Esophagus (tissue), 2 donors: ENCODE results near the gene DPP9. TPM values are rescaled to one million over a fixed set of nuclear protein-coding genes. Genes with fewer than 3 reads are reported as not detected.

Experiments
- H3K27ac ChIP-seq, 2 donors: one replicate each; pipeline ENCODE4 v1.5.1; 2013; ENCODE audit warnings: low read depth in 2 of 2, mild to moderate bottlenecking in 2 of 2, inconsistent platforms in 1 of 2, low read length in 1 of 2, moderate library complexity in 1 of 2
- H3K27me3 ChIP-seq, 2 donors: one replicate each; pipeline ENCODE4 v1.6.1; 2013; ENCODE audit warnings: low read length in 2 of 2, control low read depth in 1 of 2, mild to moderate bottlenecking in 1 of 2; ENCODE audit not compliant: insufficient read depth in 2 of 2, control insufficient read depth in 1 of 2
- H3K36me3 ChIP-seq, 2 donors: one replicate each; pipeline ENCODE4 v1.6.1; 2013; ENCODE audit warnings: low read length in 1 of 2; ENCODE audit not compliant: control insufficient read depth in 2 of 2, insufficient read depth in 2 of 2
- H3K4me1 ChIP-seq, 2 donors: one replicate each; pipeline ENCODE4 v1.6.1; 2013; ENCODE audit warnings: low read length in 1 of 2; ENCODE audit not compliant: control insufficient read depth in 2 of 2, insufficient read depth in 2 of 2
- H3K4me3 ChIP-seq, 2 donors: one replicate each; pipeline ENCODE4 v1.5.1; 2013; ENCODE audit warnings: low read length in 2 of 2, mild to moderate bottlenecking in 2 of 2, low read depth in 1 of 2, moderate library complexity in 1 of 2
- H3K9me3 ChIP-seq, 2 donors: one replicate each; pipeline ENCODE4 v1.6.1; 2013; ENCODE audit warnings: mild to moderate bottlenecking in 2 of 2, low read depth in 1 of 2, low read length in 1 of 2, moderate library complexity in 1 of 2; ENCODE audit not compliant: control insufficient read depth in 2 of 2, insufficient read depth in 1 of 2
- WGBS, 2 donors: extraction: QIAGEN DNeasy Blood & Tissue Kit; methylation state at CpG; one replicate each; pipeline ENCODE4 v1.1.7; 2013; 5-methylcytosine and 5-hydroxymethylcytosine counted together
- polyA plus RNA-seq, 2 donors: library from polyadenylated mRNA; stranded (reverse); fragments of 200-250 nt; gene quantifications; one replicate each; pipeline ENCODE4 v1.2.3, GENCODE V29; 2013
- donor health status: healthy with polysubstance abuse.
- donor health status: Bipolar disorder and iron deficiency.

DPP9 gene
- 10 to 100 TPM; 24.3 to 29.2 TPM for polyA plus RNA-seq

GRCh38 chr19:4723595-4724514 is at the start of gene DPP9:
Gene DPP9 (minus strand): TSS chr19:4723842. CDS start chr19:4719906, 3,936 bp downstream.
- peaks cover 4 to 10% of the 10 kb centered on the region in 2 donors for H3K36me3 ChIP-seq
- H3K9me3 ChIP-seq: no peaks in the 10 kb centered on the region
- H3K4me3 ChIP-seq: peak within 1 kb of the TSS; percentile 96 to 97
- peak within 1 kb of the TSS; percentile 83 to 97 for H3K27ac ChIP-seq
- H3K27me3 ChIP-seq: no peaks in the 10 kb centered on the region
- 0 to 1% methylated on average over 41 to 79 of the region's 79 CpGs for WGBS, 2 donors
- peaks cover 0 to 9% of the 10 kb centered on the region in 2 donors for H3K4me1 ChIP-seq

GRCh38 chr19:4773047-4773640 is 49.5 kb upstream of the DPP9 start:
- no peaks in the 10 kb centered on the region for H3K36me3 ChIP-seq
- 51 to 54% methylated on average over 9 of the region's 9 CpGs for WGBS, 2 donors

DNA sequence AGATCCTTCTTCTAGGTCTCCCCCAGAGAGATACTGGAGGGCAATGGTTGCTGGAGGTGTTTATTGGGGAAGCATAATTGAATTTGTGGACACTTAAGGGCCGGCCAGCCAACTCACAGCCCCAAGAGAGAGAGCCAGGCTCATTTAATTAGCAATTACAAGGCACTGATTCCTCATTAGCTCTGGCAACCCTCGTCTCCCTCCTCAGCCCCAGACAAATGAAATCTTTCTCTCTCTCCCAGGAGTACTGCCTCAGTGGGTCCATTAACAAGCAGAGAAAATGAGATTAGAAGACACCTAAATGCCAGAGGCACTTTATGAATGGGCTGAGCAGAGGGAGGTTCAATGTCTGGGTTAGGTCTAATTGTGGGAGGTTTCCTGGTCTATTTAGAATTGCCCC is 48.9 kb upstream of the DPP9 start:
- Histone ChIP-seq H3K4me1 (peaks cover 0 to 4% of the 10 kb centered on the region in 2 donors), H3K4me3 (no peak overlapping the region), H3K27ac (no peak overlapping the region), H3K9me3 (no peaks in the 10 kb centered on the region), H3K27me3 (no peaks in the 10 kb centered on the region), H3K36me3 (no peaks in the 10 kb centered on the region)
- 41 to 53% methylated on average over 2 of the region's 2 CpGs for WGBS, 2 donors

More at GRCh38 chr19:4773047-4773640, 49.5 kb upstream of the DPP9 start:
- Histone ChIP-seq H3K9me3 (no peaks in the 10 kb centered on the region), H3K4me3 (no peak overlapping the region), H3K27ac (no peak overlapping the region), H3K27me3 (no peaks in the 10 kb centered on the region), H3K4me1 (peaks cover 0 to 4% of the 10 kb centered on the region in 2 donors)

- Histone ChIP-seq H3K36me3 (no peaks in the 10 kb centered on the region), H3K4me1 (peaks cover 0 to 4% of the 10 kb centered on the region in 2 donors), H3K4me3 (no peak overlapping the region), H3K9me3 (no peaks in the 10 kb centered on the region), H3K27ac (no peak overlapping the region), H3K27me3 (no peaks in the 10 kb centered on the region)
- WGBS, 2 donors: 9 to 13% methylated on average over 37 of the region's 37 CpGs
Observed at GRCh38 chr19:4768934-4769777, 45.5 kb upstream of the DPP9 start.

DNA sequence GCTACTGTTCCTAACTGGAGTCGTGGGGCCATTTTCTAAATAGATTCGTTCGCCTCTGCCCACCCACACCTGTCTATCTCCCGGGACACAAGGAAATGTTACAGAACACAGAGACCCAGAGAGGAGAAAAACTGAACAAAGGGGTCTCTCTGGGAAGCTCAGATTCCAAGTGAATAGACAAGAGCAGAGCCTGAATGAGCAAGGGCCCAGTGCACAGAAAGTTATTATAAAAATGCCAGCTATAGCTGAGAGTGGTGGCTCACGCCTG is 40.7 kb upstream of the DPP9 start:
- Histone ChIP-seq H3K27ac (no peak overlapping the region), H3K27me3 (peaks cover 0 to 4% of the 10 kb centered on the region in 2 donors), H3K4me3 (no peak overlapping the region), H3K36me3 (no peaks in the 10 kb centered on the region), H3K9me3 (no peaks in the 10 kb centered on the region), H3K4me1 (peaks cover 0 to 4% of the 10 kb centered on the region in 2 donors)
- 63 to 64% methylated on average over 5 of the region's 5 CpGs for WGBS, 2 donors

GRCh38 chr19:4763021-4763420 is 39.4 kb upstream of the DPP9 start:
- H3K27me3 ChIP-seq: peaks cover 0 to 4% of the 10 kb centered on the region in 2 donors
- no peak overlapping the region for H3K4me3 ChIP-seq
- no peak overlapping the region for H3K27ac ChIP-seq
- peaks cover 0 to 4% of the 10 kb centered on the region in 2 donors for H3K4me1 ChIP-seq
- no peaks in the 10 kb centered on the region for H3K9me3 ChIP-seq
- H3K36me3 ChIP-seq: no peaks in the 10 kb centered on the region
- 71 to 83% methylated on average over 6 of the region's 6 CpGs for WGBS, 2 donors

GRCh38 chr19:4760285-4760650 is 36.6 kb upstream of the DPP9 start:
- H3K4me1 ChIP-seq: peaks cover 0 to 4% of the 10 kb centered on the region in 2 donors
- H3K27me3 ChIP-seq: peaks cover 0 to 4% of the 10 kb centered on the region in 2 donors
- no peaks in the 10 kb centered on the region for H3K36me3 ChIP-seq
- 27 to 36% methylated on average over 10 of the region's 10 CpGs for WGBS, 2 donors
- no peaks in the 10 kb centered on the region for H3K9me3 ChIP-seq
- no peak overlapping the region for H3K27ac ChIP-seq
- H3K4me3 ChIP-seq: no peak overlapping the region

GRCh38 chr19:4759388-4760284 is 36.0 kb upstream of the DPP9 start:
- Histone ChIP-seq H3K27me3 (peaks cover 0 to 4% of the 10 kb centered on the region in 2 donors), H3K4me1 (peaks cover 0 to 4% of the 10 kb centered on the region in 2 donors), H3K9me3 (no peaks in the 10 kb centered on the region), H3K36me3 (no peaks in the 10 kb centered on the region), H3K4me3 (peak overlapping the region in 1 of 2 donors; percentile 22), H3K27ac (no peak overlapping the region)
- WGBS, 2 donors: 3 to 4% methylated on average over 48 to 53 of the region's 53 CpGs
